ENCODE results near the gene PDLIM1. TPM values are rescaled to one million over a fixed set of nuclear protein-coding genes. Genes with fewer than 3 reads are reported as not detected.

PDLIM1 gene
- total RNA-seq, 1 donor from 2014 or later, result 73.8 TPM

DNA sequence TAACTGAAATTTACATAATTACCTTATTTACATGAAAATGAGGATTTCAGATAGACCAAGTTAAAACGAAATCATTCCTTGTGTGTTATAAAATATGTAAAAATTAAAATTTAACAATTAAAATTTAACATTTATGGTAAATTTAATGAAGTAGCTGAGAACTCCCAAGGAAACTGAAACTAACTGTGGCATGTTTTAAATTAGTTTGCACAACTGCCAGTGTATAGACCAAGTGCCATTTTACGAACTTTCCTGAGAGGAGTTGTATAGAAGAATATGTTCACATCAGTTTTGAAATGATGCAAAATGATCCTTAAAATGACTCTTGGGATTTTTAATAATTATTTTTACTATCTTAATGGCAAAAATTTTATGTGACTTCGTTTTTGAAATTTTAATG, 23.6 kb downstream of the PDLIM1 start:
- Mint-ChIP-seq H3K4me1 (ENCODE audit: unreplicated experiment) (peaks cover 40% of the 10 kb centered on the region), H3K9me3 (ENCODE audit: unreplicated experiment) (no peaks in the 10 kb centered on the region), H3K36me3 (ENCODE audit: unreplicated experiment) (peaks cover 17% of the 10 kb centered on the region), H3K27ac (ENCODE audit: unreplicated experiment) (no peak overlapping the region), H3K4me3 (ENCODE audit: unreplicated experiment) (no peak overlapping the region), H3K27me3 (ENCODE audit: unreplicated experiment) (no peaks in the 10 kb centered on the region)
- no peak for DNase-seq (ENCODE audit: extremely low spot score, unreplicated experiment)
- TF ChIP-seq, protein P1, sequence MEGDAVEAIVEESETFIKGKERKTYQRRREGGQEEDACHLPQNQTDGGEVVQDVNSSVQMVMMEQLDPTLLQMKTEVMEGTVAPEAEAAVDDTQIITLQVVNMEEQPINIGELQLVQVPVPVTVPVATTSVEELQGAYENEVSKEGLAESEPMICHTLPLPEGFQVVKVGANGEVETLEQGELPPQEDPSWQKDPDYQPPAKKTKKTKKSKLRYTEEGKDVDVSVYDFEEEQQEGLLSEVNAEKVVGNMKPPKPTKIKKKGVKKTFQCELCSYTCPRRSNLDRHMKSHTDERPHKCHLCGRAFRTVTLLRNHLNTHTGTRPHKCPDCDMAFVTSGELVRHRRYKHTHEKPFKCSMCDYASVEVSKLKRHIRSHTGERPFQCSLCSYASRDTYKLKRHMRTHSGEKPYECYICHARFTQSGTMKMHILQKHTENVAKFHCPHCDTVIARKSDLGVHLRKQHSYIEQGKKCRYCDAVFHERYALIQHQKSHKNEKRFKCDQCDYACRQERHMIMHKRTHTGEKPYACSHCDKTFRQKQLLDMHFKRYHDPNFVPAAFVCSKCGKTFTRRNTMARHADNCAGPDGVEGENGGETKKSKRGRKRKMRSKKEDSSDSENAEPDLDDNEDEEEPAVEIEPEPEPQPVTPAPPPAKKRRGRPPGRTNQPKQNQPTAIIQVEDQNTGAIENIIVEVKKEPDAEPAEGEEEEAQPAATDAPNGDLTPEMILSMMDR (IDR thresholded peaks at IDR 0.05), result no peak

DNA sequence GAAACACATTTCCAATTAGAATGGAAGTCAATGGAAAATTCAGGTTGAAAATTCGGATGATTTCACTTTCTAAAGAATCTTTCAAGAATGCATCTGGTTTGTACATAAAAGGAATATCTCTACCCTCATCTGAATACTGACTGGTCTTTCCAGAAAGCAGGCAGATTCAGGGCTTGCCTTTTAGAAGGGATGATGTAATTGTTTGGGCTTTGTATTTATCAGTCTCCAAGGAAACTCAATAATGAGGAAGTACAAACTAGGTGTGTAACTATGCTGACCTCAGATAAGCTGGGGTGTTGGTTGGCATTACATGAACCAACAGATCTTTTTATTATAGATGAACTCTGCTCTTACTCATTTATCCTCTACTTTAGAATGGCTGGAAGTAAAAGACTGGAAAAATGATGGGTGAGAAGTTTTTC, 24.1 kb downstream of the PDLIM1 start:
- H3K36me3 Mint-ChIP-seq (ENCODE audit: unreplicated experiment), result peaks cover 17% of the 10 kb centered on the region
- H3K4me1 Mint-ChIP-seq (ENCODE audit: unreplicated experiment), result peaks cover 45% of the 10 kb centered on the region
- H3K4me3 Mint-ChIP-seq (ENCODE audit: unreplicated experiment), result no peak overlapping the region

DNA sequence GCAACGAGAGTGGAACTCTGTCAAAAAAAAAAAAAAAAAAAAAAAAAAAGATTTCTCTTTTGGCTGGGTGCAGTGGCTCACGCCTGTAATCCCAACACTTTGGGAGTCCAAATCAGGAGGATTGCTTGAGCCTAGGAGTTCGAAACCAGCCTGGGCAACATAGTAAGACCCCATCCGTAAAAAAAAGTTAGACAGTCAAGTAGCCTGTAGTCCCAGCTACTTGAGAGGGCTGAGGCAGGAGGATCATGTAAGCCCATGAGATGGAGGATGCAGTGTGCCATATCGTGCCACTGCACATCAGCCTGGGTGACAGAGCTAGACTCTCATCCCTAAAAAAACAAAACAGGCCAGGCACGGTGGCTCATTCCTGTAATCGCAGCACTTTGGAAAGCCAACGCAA, 25.2 kb downstream of the PDLIM1 start:
- no peak for DNase-seq (ENCODE audit: extremely low spot score, unreplicated experiment)
- Mint-ChIP-seq H3K36me3 (ENCODE audit: unreplicated experiment) (peaks cover 16% of the 10 kb centered on the region), H3K9me3 (ENCODE audit: unreplicated experiment) (no peaks in the 10 kb centered on the region), H3K4me1 (ENCODE audit: unreplicated experiment) (peaks cover 56% of the 10 kb centered on the region), H3K27ac (ENCODE audit: unreplicated experiment) (no peak overlapping the region), H3K4me3 (ENCODE audit: unreplicated experiment) (no peak overlapping the region), H3K27me3 (ENCODE audit: unreplicated experiment) (no peaks in the 10 kb centered on the region)
- TF ChIP-seq, protein P1 (IDR thresholded peaks at IDR 0.05), result no peak

More for the DNA sequence above, 24.1 kb downstream of the PDLIM1 start:
- H3K9me3 Mint-ChIP-seq (ENCODE audit: unreplicated experiment), result no peaks in the 10 kb centered on the region
- peak overlapping the region; percentile 67 for H3K27ac Mint-ChIP-seq (ENCODE audit: unreplicated experiment)
- no peak for DNase-seq (ENCODE audit: extremely low spot score, unreplicated experiment)
- TF ChIP-seq, protein P1 (IDR thresholded peaks at IDR 0.05), result no peak
- H3K27me3 Mint-ChIP-seq (ENCODE audit: unreplicated experiment), result no peaks in the 10 kb centered on the region

DNA sequence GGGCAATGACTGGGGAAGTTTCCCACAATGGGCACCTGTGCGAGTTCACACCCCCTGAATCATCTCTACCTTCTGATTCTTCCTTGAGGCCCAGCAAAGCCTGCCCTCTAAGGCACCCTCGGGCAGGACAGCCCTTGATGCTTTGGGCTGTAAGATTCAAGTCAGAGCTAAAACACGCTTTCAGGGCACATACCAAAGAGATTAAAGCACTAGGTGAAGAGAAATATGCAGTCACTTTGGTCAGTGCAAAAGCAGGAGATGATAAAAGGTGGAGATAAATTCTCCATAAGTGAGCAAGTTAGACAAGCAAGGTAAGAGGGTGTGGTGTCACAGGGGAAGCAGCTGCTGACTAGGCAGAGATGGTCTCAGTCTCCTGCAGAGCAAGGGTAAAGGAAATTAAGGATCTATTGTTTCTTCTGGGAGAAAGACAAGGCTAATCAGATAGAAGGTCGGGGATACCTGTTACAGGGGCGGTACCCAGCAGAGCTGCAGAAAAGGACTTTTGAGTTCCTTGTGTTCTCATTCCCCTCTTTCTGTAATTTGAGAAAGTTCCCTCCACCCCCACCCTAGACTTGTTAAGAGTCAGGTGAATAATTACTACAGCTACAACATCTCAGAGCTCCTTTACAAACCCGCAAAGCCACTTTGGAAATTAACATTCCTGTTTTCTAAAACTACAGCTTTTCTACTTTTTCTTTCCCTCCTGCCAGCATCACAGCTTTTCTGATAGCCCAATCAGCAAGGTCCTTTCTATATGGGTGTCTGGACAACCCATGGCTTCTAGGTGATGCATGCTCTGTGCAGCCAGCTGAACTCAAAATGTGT, 26.4 kb downstream of the PDLIM1 start:
- Mint-ChIP-seq H3K27me3 (ENCODE audit: unreplicated experiment) (no peaks in the 10 kb centered on the region), H3K36me3 (ENCODE audit: unreplicated experiment) (peaks cover 15% of the 10 kb centered on the region), H3K4me3 (ENCODE audit: unreplicated experiment) (no peak overlapping the region), H3K27ac (ENCODE audit: unreplicated experiment) (peak overlapping the region; percentile 18), H3K4me1 (ENCODE audit: unreplicated experiment) (peaks cover 60% of the 10 kb centered on the region), H3K9me3 (ENCODE audit: unreplicated experiment) (no peaks in the 10 kb centered on the region)
- TF ChIP-seq, protein P1 (IDR thresholded peaks at IDR 0.05), result no peak
- DNase-seq (ENCODE audit: extremely low spot score, unreplicated experiment), result no peak

DNA sequence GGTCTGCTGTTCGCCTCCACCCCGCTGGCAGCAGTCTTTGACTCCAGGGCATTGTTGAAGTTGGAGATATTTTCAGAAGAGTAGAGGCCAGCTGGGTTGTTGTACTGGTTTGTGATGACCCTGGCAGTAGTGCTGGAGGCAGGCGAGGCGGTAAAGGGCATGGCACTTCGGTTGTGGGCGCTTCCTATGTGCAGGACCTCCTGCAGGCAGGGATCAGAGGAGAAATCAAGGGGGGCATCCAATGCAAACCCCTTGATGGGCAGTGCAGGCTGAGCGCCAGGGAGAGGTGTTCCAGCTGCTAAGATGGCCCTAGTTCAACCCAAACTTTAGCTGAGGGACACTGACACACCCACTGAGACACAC, 27.0 kb downstream of the PDLIM1 start:
- peak overlapping the region; percentile 66 for H3K27ac Mint-ChIP-seq (ENCODE audit: unreplicated experiment)
- peak; percentile 67 for DNase-seq (ENCODE audit: extremely low spot score, unreplicated experiment)
- no peak overlapping the region for H3K4me3 Mint-ChIP-seq (ENCODE audit: unreplicated experiment)
- H3K4me1 Mint-ChIP-seq (ENCODE audit: unreplicated experiment), result peaks cover 58% of the 10 kb centered on the region
- H3K27me3 Mint-ChIP-seq (ENCODE audit: unreplicated experiment), result no peaks in the 10 kb centered on the region
- TF ChIP-seq, protein P1 (IDR thresholded peaks at IDR 0.05), result no peak
- H3K9me3 Mint-ChIP-seq (ENCODE audit: unreplicated experiment), result no peaks in the 10 kb centered on the region
- peaks cover 15% of the 10 kb centered on the region for H3K36me3 Mint-ChIP-seq (ENCODE audit: unreplicated experiment)
